CD4-positive, CD25-positive, alpha-beta regulatory T cell (primary cell): ENCODE measurements around the gene MADCAM1. TPM values are rescaled to one million over a fixed set of nuclear protein-coding genes. Genes with fewer than 3 reads are reported as not detected.

Experiments used
- ATAC-seq, 2 donors: fragments of 150-1000 bp; cut with Tn5 transposase; one replicate each; pipeline ENCODE4 v1.10.0; 2021; ENCODE audit warnings: low read depth in 2 of 2, moderate number of reproducible peaks in 2 of 2, moderate library complexity in 1 of 2
- DNase-seq, 3 donors: peaks; one replicate each; pipeline versions ENCODE4 v3.0.0 to v3.0.0-alpha.2; 2012 to 2022; ENCODE audit warnings: mixed read lengths in 1 of 3
- H3K27ac ChIP-seq: one replicate; pipeline ENCODE4 v1.7.0; 2013; ENCODE audit warnings: mild to moderate bottlenecking, low read length; ENCODE audit not compliant: insufficient read depth, poor library complexity, severe bottlenecking
- H3K27me3 ChIP-seq: one replicate; pipeline ENCODE4 v1.7.0; 2013; ENCODE audit warnings: low read length; ENCODE audit not compliant: control insufficient read depth, insufficient read depth
- H3K36me3 ChIP-seq: one replicate; pipeline ENCODE4 v1.7.0; 2013; ENCODE audit warnings: mild to moderate bottlenecking, low read length, moderate library complexity; ENCODE audit not compliant: control insufficient read depth, insufficient read depth
- H3K4me1 ChIP-seq: 2 replicates; pipeline ENCODE4 v1.7.0; 2013; ENCODE audit warnings: mild to moderate bottlenecking, low read length; ENCODE audit not compliant: insufficient read depth, control insufficient read depth, poor library complexity, severe bottlenecking
- H3K4me3 ChIP-seq: one replicate; pipeline ENCODE4 v1.7.0; 2013; ENCODE audit warnings: low read depth, mild to moderate bottlenecking, low read length, moderate library complexity
- H3K9me3 ChIP-seq, 2 experiments: 1 replicate in 1 of 2; 2 replicates in 1 of 2; pipeline ENCODE4 v1.7.0; 2013; ENCODE audit warnings: low read length in 2 of 2, mild to moderate bottlenecking in 1 of 2, moderate library complexity in 1 of 2; ENCODE audit not compliant: control insufficient read depth in 2 of 2
- H3K27ac Mint-ChIP-seq, 3 donors: one replicate each; pipeline ENCODE4 v1.8.0; 2020 to 2022; ENCODE audit warnings: mild to moderate bottlenecking in 3 of 3, mixed read lengths in 3 of 3, moderate library complexity in 2 of 3
- H3K27me3 Mint-ChIP-seq: one replicate; pipeline ENCODE4 v1.8.0; 2022; ENCODE audit warnings: mild to moderate bottlenecking, mixed read lengths
- H3K36me3 Mint-ChIP-seq: one replicate; pipeline ENCODE4 v1.8.0; 2020; ENCODE audit warnings: mixed read lengths
- H3K4me1 Mint-ChIP-seq, 4 donors: one replicate each; pipeline ENCODE4 v1.8.0; 2020 to 2022; ENCODE audit warnings: mixed read lengths in 4 of 4, mild to moderate bottlenecking in 1 of 4
- H3K4me3 Mint-ChIP-seq, 4 donors: one replicate each; pipeline ENCODE4 v1.8.0; 2020 to 2022; ENCODE audit warnings: mild to moderate bottlenecking in 4 of 4, mixed read lengths in 4 of 4, moderate library complexity in 3 of 4
- H3K9me3 Mint-ChIP-seq, 7 donors: one replicate each; pipeline ENCODE4 v1.8.0; 2020 to 2022; ENCODE audit warnings: mixed read lengths in 7 of 7, mild to moderate bottlenecking in 3 of 7, moderate library complexity in 2 of 7
- polyA plus RNA-seq, 4 donors: library from polyadenylated mRNA; unstranded; fragments of 300-500 nt; fragmentation: Illumina TruSeq; gene quantifications; one replicate each; pipeline ENCODE4 v1.2.3, GENCODE V29; 2021
- total RNA-seq: library from RNA; stranded (reverse); gene quantifications from one replicate; pipeline ENCODE4 v1.2.3, GENCODE V29; 2022

The MADCAM1 gene
- total and polyA plus RNA-seq, 5 donors from 2014 or later: 0.16 to 0.52 (median 0.32) TPM; not detected in 1

- peaks cover 20% of the 10 kb centered on the region for H3K4me1 ChIP-seq
- DNase-seq (no peak), ATAC-seq (no peak)
- H3K27me3 Mint-ChIP-seq: no peaks in the 10 kb centered on the region
- H3K36me3 ChIP-seq: peaks cover 19% of the 10 kb centered on the region
- H3K27ac Mint-ChIP-seq: no peak overlapping the region
- H3K4me3 ChIP-seq: no peak overlapping the region
- H3K9me3 Mint-ChIP-seq: no peaks in the 10 kb centered on the region
- H3K4me1 Mint-ChIP-seq: peaks cover 0 to 29% (median 6%) of the 10 kb centered on the region in 4 donors
- peak overlapping the region in 1 of 4 donors; percentile 15 for H3K4me3 Mint-ChIP-seq
- peaks cover 5% of the 10 kb centered on the region for H3K36me3 Mint-ChIP-seq
- H3K27me3 ChIP-seq: no peaks in the 10 kb centered on the region
- no peak overlapping the region for H3K27ac ChIP-seq
- no peaks in the 10 kb centered on the region for H3K9me3 ChIP-seq
Measured at GRCh38 chr19:542173-542866, 46.0 kb downstream of the MADCAM1 start.

- Mint-ChIP-seq H3K4me3 (peak within 1 kb of the TSS; percentile 83 to 89 (median 87)), H3K27me3 (no peaks in the 10 kb centered on the region), H3K4me1 (peaks cover 0 to 24% (median 5%) of the 10 kb centered on the region in 4 donors), H3K36me3 (no peaks in the 10 kb centered on the region), H3K9me3 (no peaks in the 10 kb centered on the region), H3K27ac (peak within 1 kb of the TSS; percentile 60 to 90 (median 75))
- no peaks in the 10 kb centered on the region for H3K27me3 ChIP-seq
- peaks cover 20% of the 10 kb centered on the region for H3K4me1 ChIP-seq
- H3K27ac ChIP-seq: peak within 1 kb of the TSS; percentile 67
- H3K4me3 ChIP-seq: peak within 1 kb of the TSS; percentile 19
- H3K9me3 ChIP-seq: no peaks in the 10 kb centered on the region
- DNase-seq (peak; percentile 47 to 86 (median 80)), ATAC-seq (peak; percentile 97 to 98)
- peaks cover 8% of the 10 kb centered on the region for H3K36me3 ChIP-seq
Measured at GRCh38 chr19:543910-544608, 47.8 kb downstream of the MADCAM1 start, which contains the start of gene GZMM. GZMM (plus strand) TSS chr19:544053; CDS start chr19:544072, 19 bp downstream.

GRCh38 chr19:547117-547516 is 50.8 kb downstream of the MADCAM1 start:
- Histone ChIP-seq H3K4me3 (no peak overlapping the region), H3K27ac (no peak overlapping the region), H3K4me1 (peaks cover 20% of the 10 kb centered on the region), H3K9me3 (no peaks in the 10 kb centered on the region), H3K27me3 (no peaks in the 10 kb centered on the region), H3K36me3 (peaks cover 6% of the 10 kb centered on the region)
- ATAC-seq (no peak), DNase-seq (no peak)
- peaks cover 0 to 23% (median 5%) of the 10 kb centered on the region in 4 donors for H3K4me1 Mint-ChIP-seq
- no peaks in the 10 kb centered on the region for H3K9me3 Mint-ChIP-seq
- no peak overlapping the region for H3K4me3 Mint-ChIP-seq
- no peaks in the 10 kb centered on the region for H3K36me3 Mint-ChIP-seq
- H3K27me3 Mint-ChIP-seq: no peaks in the 10 kb centered on the region
- H3K27ac Mint-ChIP-seq: no peak overlapping the region

GRCh38 chr19:547836-548720 is 51.8 kb downstream of the MADCAM1 start:
- Mint-ChIP-seq H3K9me3 (no peaks in the 10 kb centered on the region), H3K27ac (no peak overlapping the region), H3K36me3 (no peaks in the 10 kb centered on the region), H3K4me1 (peaks cover 0 to 23% (median 5%) of the 10 kb centered on the region in 4 donors), H3K27me3 (no peaks in the 10 kb centered on the region), H3K4me3 (no peak overlapping the region)
- Histone ChIP-seq H3K36me3 (no peaks in the 10 kb centered on the region), H3K27me3 (no peaks in the 10 kb centered on the region), H3K4me1 (peaks cover 20% of the 10 kb centered on the region), H3K27ac (no peak overlapping the region), H3K4me3 (no peak overlapping the region), H3K9me3 (no peaks in the 10 kb centered on the region)
- ATAC-seq (no peak), DNase-seq (no peak)

- no peak for DNase-seq
- no peak overlapping the region for H3K27ac ChIP-seq
- H3K27me3 ChIP-seq: no peaks in the 10 kb centered on the region
- H3K9me3 ChIP-seq: no peaks in the 10 kb centered on the region
- Mint-ChIP-seq H3K36me3 (no peaks in the 10 kb centered on the region), H3K4me1 (peaks cover 0 to 12% (median 0%) of the 10 kb centered on the region in 4 donors), H3K27ac (no peak overlapping the region), H3K4me3 (no peak overlapping the region), H3K9me3 (no peaks in the 10 kb centered on the region), H3K27me3 (no peaks in the 10 kb centered on the region)
- H3K36me3 ChIP-seq: no peaks in the 10 kb centered on the region
- H3K4me1 ChIP-seq: peaks cover 9% of the 10 kb centered on the region
- ATAC-seq: no peak
- H3K4me3 ChIP-seq: no peak overlapping the region
Measured at GRCh38 chr19:548886-549830, 52.9 kb downstream of the MADCAM1 start.

- ATAC-seq (no peak), DNase-seq (no peak)
- Histone ChIP-seq H3K27ac (no peak overlapping the region), H3K9me3 (no peaks in the 10 kb centered on the region), H3K36me3 (no peaks in the 10 kb centered on the region), H3K4me1 (no peaks in the 10 kb centered on the region), H3K4me3 (no peak overlapping the region), H3K27me3 (no peaks in the 10 kb centered on the region)
- H3K27me3 Mint-ChIP-seq: no peaks in the 10 kb centered on the region
- no peak overlapping the region for H3K4me3 Mint-ChIP-seq
- no peaks in the 10 kb centered on the region for H3K9me3 Mint-ChIP-seq
- no peak overlapping the region for H3K27ac Mint-ChIP-seq
- no peaks in the 10 kb centered on the region for H3K4me1 Mint-ChIP-seq
- H3K36me3 Mint-ChIP-seq: no peaks in the 10 kb centered on the region
Measured at GRCh38 chr19:554817-555216, 58.5 kb downstream of the MADCAM1 start.
